HEK293 (cell line): ENCODE measurements around the gene POLR3B.

ENCODE experiments used
- HOXA7 ChIP-seq: sonication (generic); formaldehyde crosslinking; IDR thresholded peaks from 2 replicates; pipeline ENCODE4 v1.8.1; 2022; ENCODE audit warnings: missing genetic modification reagents, borderline replicate concordance
- KLF8 ChIP-seq: fragments of 450-650 bp; formaldehyde crosslinking; IDR thresholded peaks from 2 replicates; pipeline ENCODE4 v1.5.1; 2016; ENCODE audit warnings: missing biosample characterization, missing genetic modification characterization
- PRDM1 ChIP-seq: fragments of 450-650 bp; formaldehyde crosslinking; IDR thresholded peaks from 2 replicates; pipeline ENCODE4; 2016; ENCODE audit warnings: missing biosample characterization, missing genetic modification characterization
- SCRT2 ChIP-seq: fragments of 450-650 bp; formaldehyde crosslinking; IDR thresholded peaks from 2 replicates; pipeline ENCODE4 v1.5.1; 2016; ENCODE audit warnings: missing biosample characterization, missing genetic modification characterization
- SETDB1 ChIP-seq: IDR thresholded peaks from one replicate; pipeline ENCODE4 v1.6.1; 2017; ENCODE audit warnings: mild to moderate bottlenecking, low read length, moderate library complexity, mixed read lengths; ENCODE audit not compliant: insufficient read length
- SP7 ChIP-seq: fragments of 450-650 bp; formaldehyde crosslinking; IDR thresholded peaks from 2 replicates; pipeline ENCODE4 v1.5.1; 2016; ENCODE audit warnings: missing biosample characterization, missing genetic modification characterization
- YY1 ChIP-seq: fragments of 450-650 bp; formaldehyde crosslinking; IDR thresholded peaks from 2 replicates; pipeline ENCODE4 v1.5.1; 2018; ENCODE audit warnings: missing biosample characterization, missing genetic modification characterization
- YY2 ChIP-seq: fragments of 450-650 bp; formaldehyde crosslinking; IDR thresholded peaks from 2 replicates; pipeline ENCODE4 v1.5.1; 2016; ENCODE audit warnings: missing biosample characterization, missing genetic modification characterization
- ZBTB44 ChIP-seq: fragments of 450-650 bp; IDR thresholded peaks from 2 replicates; pipeline ENCODE4 v1.5.1; 2018; ENCODE audit warnings: missing biosample characterization, mild to moderate bottlenecking, missing genetic modification characterization
- ZFP37 ChIP-seq: fragments of 450-650 bp; formaldehyde crosslinking; IDR thresholded peaks from 2 replicates; pipeline ENCODE4 v1.5.1; 2016; ENCODE audit warnings: missing biosample characterization, missing genetic modification characterization
- ZNF10 ChIP-seq: fragments of 450-650 bp; formaldehyde crosslinking; IDR thresholded peaks from 2 replicates; pipeline ENCODE4 v1.5.1; 2017; ENCODE audit warnings: missing biosample characterization, missing genetic modification characterization
- ZNF132 ChIP-seq: fragments of 450-650 bp; formaldehyde crosslinking; IDR thresholded peaks from 2 replicates; pipeline ENCODE4 v1.5.1; 2017; ENCODE audit warnings: missing biosample characterization, missing genetic modification characterization, borderline replicate concordance
- ZNF157 ChIP-seq: fragments of 450-650 bp; formaldehyde crosslinking; IDR thresholded peaks from 2 replicates; pipeline ENCODE4 v1.5.1; 2016; ENCODE audit warnings: missing biosample characterization, missing genetic modification characterization
- ZNF169 ChIP-seq: fragments of 450-650 bp; formaldehyde crosslinking; IDR thresholded peaks from 2 replicates; pipeline ENCODE4 v1.5.1; 2016; ENCODE audit warnings: missing biosample characterization, missing genetic modification characterization
- ZNF223 ChIP-seq: fragments of 450-650 bp; formaldehyde crosslinking; IDR thresholded peaks from 2 replicates; pipeline ENCODE4 v1.5.1; 2016; ENCODE audit warnings: missing biosample characterization, missing genetic modification characterization
- ZNF394 ChIP-seq: fragments of 450-650 bp; formaldehyde crosslinking; IDR thresholded peaks from 2 replicates; pipeline ENCODE4 v1.5.1; 2016; ENCODE audit warnings: missing biosample characterization, missing genetic modification characterization, mild to moderate bottlenecking, moderate library complexity, borderline replicate concordance
- ZNF544 ChIP-seq: fragments of 450-650 bp; formaldehyde crosslinking; IDR thresholded peaks from 2 replicates; pipeline ENCODE4 v1.5.0; 2017; ENCODE audit warnings: missing biosample characterization, missing genetic modification characterization
- ZNF596 ChIP-seq: fragments of 450-650 bp; IDR thresholded peaks from 2 replicates; pipeline ENCODE4 v1.5.0; 2018; ENCODE audit warnings: missing biosample characterization, mild to moderate bottlenecking, missing genetic modification characterization, moderate library complexity
- ZNF670 ChIP-seq: fragments of 450-650 bp; formaldehyde crosslinking; IDR thresholded peaks from 2 replicates; pipeline ENCODE4 v1.5.1; 2016; ENCODE audit warnings: missing biosample characterization, missing genetic modification characterization, low read depth
- ZNF76 ChIP-seq: fragments of 450-650 bp; formaldehyde crosslinking; IDR thresholded peaks from 2 replicates; pipeline ENCODE4; 2016; ENCODE audit warnings: low read depth, missing biosample characterization, missing genetic modification characterization, borderline replicate concordance
- ZNF837 ChIP-seq: fragments of 450-650 bp; formaldehyde crosslinking; IDR thresholded peaks from 2 replicates; pipeline ENCODE4 v1.5.1; 2016; ENCODE audit warnings: missing biosample characterization, missing genetic modification characterization
- TF ChIP-seq, protein P1 (sequence below): fragments of 450-650 bp; IDR thresholded peaks from 2 replicates; pipeline ENCODE4 v1.5.1; 2018; ENCODE audit warnings: missing biosample characterization, missing genetic modification characterization
- TF ChIP-seq, protein P2 (sequence below): fragments of 450-650 bp; formaldehyde crosslinking; IDR thresholded peaks from 2 replicates; pipeline ENCODE4 v1.5.1; 2016; ENCODE audit warnings: missing biosample characterization, missing genetic modification characterization
- TF ChIP-seq, protein P3 (sequence below): fragments of 450-650 bp; formaldehyde crosslinking; IDR thresholded peaks from 2 replicates; pipeline ENCODE4 v1.5.0; 2017; ENCODE audit warnings: missing biosample characterization, missing genetic modification characterization, borderline replicate concordance

POLR3B gene

GRCh38 chr12:106362971-106363370 is 5.4 kb downstream of the POLR3B start (continued):
- TF ChIP-seq SCRT2 (tag by site-specific recombination) (peak; percentile 97), ZNF596 (tag by site-specific recombination) (no peak), ZNF223 (tag by site-specific recombination) (no peak), ZNF544 (no peak), ZNF837 (no peak), ZNF670 (tag by site-specific recombination) (no peak), ZNF157 (no peak), SP7 (tag by site-specific recombination) (no peak), KLF8 (tag by site-specific recombination) (0 out of 2 replicates have a peak, but pooled peaks have one; percentile 34), HOXA7 (CRISPR knock-in tag) (no peak), ZNF76 (tag by site-specific recombination) (no peak), SETDB1 (no peak), ZNF132 (tag by site-specific recombination) (no peak), ZFP37 (0 out of 2 replicates have a peak, but pooled peaks have one; percentile 41), YY2 (peak; percentile 24; the same call in 1 of the 2 replicates), ZNF394 (tag by site-specific recombination) (peak; percentile 52; the same call in 1 of the 2 replicates), YY1 (no peak), ZNF169 (tag by site-specific recombination) (no peak), ZBTB44 (no peak), PRDM1 (0 out of 2 replicates have a peak, but pooled peaks have one; percentile 13), ZNF10 (peak; percentile 63)
- TF ChIP-seq, protein P1, sequence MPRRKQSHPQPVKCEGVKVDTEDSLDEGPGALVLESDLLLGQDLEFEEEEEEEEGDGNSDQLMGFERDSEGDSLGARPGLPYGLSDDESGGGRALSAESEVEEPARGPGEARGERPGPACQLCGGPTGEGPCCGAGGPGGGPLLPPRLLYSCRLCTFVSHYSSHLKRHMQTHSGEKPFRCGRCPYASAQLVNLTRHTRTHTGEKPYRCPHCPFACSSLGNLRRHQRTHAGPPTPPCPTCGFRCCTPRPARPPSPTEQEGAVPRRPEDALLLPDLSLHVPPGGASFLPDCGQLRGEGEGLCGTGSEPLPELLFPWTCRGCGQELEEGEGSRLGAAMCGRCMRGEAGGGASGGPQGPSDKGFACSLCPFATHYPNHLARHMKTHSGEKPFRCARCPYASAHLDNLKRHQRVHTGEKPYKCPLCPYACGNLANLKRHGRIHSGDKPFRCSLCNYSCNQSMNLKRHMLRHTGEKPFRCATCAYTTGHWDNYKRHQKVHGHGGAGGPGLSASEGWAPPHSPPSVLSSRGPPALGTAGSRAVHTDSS (tag by site-specific recombination): no peak
- TF ChIP-seq, protein P2, sequence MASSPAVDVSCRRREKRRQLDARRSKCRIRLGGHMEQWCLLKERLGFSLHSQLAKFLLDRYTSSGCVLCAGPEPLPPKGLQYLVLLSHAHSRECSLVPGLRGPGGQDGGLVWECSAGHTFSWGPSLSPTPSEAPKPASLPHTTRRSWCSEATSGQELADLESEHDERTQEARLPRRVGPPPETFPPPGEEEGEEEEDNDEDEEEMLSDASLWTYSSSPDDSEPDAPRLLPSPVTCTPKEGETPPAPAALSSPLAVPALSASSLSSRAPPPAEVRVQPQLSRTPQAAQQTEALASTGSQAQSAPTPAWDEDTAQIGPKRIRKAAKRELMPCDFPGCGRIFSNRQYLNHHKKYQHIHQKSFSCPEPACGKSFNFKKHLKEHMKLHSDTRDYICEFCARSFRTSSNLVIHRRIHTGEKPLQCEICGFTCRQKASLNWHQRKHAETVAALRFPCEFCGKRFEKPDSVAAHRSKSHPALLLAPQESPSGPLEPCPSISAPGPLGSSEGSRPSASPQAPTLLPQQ (tag by site-specific recombination): no peak
- TF ChIP-seq, protein P3, sequence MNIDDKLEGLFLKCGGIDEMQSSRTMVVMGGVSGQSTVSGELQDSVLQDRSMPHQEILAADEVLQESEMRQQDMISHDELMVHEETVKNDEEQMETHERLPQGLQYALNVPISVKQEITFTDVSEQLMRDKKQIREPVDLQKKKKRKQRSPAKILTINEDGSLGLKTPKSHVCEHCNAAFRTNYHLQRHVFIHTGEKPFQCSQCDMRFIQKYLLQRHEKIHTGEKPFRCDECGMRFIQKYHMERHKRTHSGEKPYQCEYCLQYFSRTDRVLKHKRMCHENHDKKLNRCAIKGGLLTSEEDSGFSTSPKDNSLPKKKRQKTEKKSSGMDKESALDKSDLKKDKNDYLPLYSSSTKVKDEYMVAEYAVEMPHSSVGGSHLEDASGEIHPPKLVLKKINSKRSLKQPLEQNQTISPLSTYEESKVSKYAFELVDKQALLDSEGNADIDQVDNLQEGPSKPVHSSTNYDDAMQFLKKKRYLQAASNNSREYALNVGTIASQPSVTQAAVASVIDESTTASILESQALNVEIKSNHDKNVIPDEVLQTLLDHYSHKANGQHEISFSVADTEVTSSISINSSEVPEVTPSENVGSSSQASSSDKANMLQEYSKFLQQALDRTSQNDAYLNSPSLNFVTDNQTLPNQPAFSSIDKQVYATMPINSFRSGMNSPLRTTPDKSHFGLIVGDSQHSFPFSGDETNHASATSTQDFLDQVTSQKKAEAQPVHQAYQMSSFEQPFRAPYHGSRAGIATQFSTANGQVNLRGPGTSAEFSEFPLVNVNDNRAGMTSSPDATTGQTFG (tag by site-specific recombination): no peak
